Upper lobe of left lung (tissue), 4 donors: ENCODE measurements around the gene BCAM.

Source experiments
- CTCF ChIP-seq, 6 experiments: fragments of 450-650 bp in 4 of 6; fragments of 200-600 bp in 2 of 6; sonication (generic) in 2 of 6; IDR thresholded peaks; one replicate each; pipeline ENCODE4 v1.5.1; 2016 to 2019; ENCODE audit warnings: antibody characterized with exemption in 6 of 6
- POLR2A ChIP-seq, 4 donors: fragments of 450-650 bp; IDR thresholded peaks; one replicate each; pipeline ENCODE4 v1.5.1; 2016 to 2017; ENCODE audit warnings: antibody characterized with exemption in 4 of 4, mild to moderate bottlenecking in 2 of 4
- POLR2AphosphoS5 ChIP-seq, 2 donors: sonication (generic); formaldehyde crosslinking; IDR thresholded peaks; one replicate each; pipeline ENCODE4 v1.5.1; 2017; ENCODE audit warnings: antibody characterized with exemption in 2 of 2

- TF ChIP-seq CTCF (IDR thresholded peaks at IDR 0.05), result no peak
- TF ChIP-seq POLR2A (IDR thresholded peaks at IDR 0.05), result no peak
- TF ChIP-seq POLR2AphosphoS5 (IDR thresholded peaks at IDR 0.05), result no peak
These were observed 9.0 kb downstream of the BCAM start for GRCh38 chr19:44817725-44818465.
